ENCODE data around the gene IARS2.
"Not testable (repeated sequence)": the region's sequence is repeated elsewhere in the genome, so short reads cannot be mapped to it uniquely, and the experiment has no call there.

Gene IARS2

DNA sequence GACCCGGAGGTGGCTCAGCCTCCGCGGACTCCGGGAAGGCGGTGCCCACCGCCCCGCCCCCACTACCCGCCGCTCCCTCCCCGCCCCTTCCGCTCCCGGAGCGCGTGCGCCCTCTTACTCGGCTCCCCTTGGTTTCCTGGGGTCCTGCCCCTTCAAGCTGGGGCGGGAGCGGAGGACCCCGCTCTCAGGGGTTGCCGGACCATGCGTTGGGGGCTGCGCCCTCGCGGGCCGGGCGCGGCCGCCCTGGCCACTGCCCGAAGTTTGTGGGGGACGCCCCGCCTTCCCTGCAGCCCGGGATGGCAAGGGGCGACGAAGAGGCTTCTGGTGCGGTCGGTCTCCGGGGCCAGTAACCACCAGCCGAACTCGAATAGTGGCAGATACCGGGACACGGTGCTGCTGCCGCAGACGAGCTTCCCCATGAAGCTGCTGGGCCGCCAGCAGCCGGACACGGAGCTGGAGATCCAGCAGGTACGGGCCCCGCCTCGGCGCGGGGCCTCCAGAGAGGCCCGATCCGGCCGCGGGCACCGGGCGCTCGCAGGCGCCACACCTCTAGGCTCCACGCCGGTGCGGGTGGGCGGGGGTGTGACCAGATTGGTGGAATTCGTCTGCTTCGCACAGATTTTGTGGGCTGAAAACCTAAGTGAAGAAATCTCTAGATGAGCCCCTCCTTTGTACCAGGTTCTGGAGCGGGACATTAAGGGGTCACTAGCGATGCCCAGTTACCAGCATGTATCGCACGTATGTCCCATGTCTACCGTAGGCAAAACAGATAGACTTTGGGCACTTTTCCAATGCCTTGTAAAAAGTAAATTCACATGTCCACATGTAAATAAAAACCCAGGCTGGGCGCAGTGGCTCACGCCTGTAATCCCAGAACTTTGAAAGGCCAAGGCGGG lies at the start of gene IARS2:
IARS2 (plus strand) TSS at position 117 of the 896 bp plus-strand sequence; CDS start at position 202, 85 bp downstream.
- FAIRE-seq = no peak

DNA sequence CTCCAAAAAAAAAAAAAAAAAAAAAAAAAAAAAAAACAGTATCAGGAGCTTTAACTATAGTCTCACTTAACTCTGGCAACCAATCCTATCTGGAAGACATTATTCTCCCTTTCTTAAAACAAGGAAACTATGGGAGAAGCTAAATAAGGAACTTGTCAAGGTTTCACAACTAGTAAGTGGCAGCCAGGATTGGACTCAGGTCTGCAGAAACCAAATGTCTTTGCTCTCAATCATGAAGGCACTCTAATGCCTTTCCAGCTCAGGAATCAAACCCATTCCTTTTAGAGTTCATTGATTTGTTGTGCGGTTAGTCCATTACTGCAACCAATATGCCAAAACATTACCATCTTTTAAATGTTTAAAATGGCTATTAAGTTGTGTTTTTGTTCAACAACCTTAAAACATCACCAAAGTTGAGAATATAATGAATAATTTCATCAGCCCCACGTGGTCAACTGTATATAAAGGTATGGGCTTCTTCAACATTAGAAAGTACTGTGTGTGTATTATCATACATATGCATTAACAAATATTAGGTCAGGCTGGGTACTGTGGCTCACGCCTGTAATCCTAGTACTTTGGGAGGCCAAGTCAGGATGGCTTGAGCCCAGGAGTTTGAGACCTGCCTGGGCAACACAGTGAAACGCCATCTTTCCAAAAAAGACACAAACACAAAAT lies 49.1 kb upstream of the IARS2 start:
- FAIRE-seq = no peak

DNA sequence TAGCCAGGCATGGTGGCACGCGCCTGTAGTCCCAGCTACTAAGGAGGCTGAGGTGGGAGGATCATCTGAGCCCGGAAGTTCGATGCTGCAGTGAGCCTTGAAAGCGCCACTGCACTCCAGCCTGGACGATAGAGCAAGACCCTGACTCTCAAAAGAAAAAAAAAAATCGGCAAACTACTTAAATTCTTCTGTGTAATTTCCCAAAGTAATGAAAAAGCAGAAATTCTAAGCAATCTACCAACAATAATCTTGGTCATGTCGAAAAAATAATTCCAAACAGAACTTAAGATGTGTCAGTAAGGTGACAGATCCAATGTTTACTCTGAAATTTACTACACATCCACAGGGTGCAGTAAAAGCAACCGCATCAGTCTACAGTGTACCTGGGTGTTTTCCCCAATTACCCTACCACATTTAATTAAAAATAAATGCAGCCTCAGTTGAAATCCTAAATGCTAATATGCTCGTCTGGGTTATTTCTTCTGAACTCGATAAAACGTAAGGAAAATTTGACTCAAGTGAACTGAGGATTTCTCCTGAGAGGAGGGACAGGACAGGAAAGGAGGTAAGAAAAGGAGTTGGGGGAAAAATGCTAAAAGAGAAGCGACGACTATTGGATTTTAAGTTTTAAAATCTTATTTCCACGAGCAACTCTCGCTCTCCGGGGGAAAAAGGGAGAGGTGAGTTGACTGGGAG lies 48.4 kb upstream of the IARS2 start:
- no peak for FAIRE-seq

DNA sequence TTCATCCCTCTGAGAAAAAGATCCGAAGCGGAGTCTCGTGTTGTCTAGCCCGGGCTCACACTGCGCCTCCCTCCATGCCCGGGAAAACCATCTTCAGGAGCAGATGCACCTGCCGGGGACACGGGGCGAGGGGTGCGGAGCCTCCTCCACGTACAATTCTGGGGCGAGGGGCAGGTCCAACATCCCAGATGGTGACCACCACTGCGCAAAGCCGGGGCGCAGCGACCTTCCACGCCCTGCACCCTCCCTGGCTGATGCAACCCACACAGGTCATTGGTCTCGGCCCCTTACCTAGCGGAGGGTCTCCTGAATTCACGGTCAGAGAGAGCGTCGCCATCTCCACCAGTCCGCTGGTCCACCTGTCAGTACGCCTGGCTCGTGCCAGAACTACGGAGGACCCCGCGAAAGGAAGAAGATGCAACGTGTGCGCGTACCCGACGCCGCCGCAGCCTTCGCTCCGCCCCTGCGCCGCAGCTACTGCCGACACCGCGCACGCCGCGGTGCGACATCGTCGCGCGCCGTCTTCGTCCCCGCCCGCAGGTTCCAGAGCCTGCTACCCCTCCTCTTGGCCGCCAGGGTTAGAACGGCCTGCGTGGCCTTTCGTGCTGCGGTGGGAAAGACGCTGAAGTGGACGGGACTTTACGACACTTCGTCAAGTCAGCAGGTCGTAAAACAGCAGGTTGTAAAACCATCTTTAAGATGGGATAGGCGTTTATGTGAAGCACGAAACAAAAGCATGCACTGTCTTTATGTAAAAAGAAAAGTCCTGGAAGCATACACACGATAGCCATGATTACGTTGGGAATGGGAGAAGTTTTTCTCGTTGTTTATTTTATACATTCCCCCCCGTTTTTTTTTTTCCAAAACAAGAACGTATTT lies 47.6 kb upstream of the IARS2 start, which contains the start of gene EPRS1:
EPRS1 (minus strand) TSS at position 454 of the 879 bp plus-strand sequence; CDS start at position 337, 117 bp downstream.
- FAIRE-seq = peak; percentile 83

DNA sequence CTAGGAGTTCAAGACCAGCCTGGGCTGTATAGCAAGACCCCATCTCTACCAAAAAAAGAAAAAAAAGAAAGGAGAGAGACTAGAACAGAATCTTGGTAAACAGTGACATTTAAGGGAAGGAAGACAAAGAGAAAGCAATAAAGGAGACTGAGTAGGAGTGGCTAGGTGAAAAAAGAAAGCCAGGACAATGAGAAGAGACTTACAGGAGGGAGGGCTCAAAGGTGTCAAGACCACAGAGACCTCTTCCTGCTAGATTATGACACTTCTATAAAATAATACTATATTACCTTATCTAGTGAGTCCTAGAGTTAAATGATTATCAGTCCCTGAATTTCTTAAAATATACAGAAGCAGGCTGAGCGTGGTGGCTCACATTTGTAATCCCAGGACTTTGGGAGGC lies 37.6 kb upstream of the IARS2 start:
- no peak for FAIRE-seq

DNA sequence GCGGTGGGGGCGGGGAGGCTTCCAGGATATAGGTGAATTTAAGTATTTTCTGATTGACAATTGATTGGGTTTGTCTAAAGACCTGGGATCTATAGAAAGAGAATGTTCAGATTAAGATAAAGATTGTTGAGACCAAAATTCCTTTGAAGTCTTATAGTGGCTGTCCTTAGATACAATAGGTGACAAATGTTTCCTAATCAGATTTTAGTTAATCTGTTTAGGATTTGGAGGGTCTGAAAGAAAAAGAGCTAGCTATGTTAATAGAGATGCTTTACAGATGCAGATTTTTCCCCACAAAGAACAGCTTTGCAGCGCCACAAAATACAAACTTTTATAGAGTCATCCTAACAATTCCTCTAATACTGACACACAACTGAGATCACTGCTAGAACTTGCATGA lies 33.1 kb upstream of the IARS2 start:
- FAIRE-seq = no peak

DNA sequence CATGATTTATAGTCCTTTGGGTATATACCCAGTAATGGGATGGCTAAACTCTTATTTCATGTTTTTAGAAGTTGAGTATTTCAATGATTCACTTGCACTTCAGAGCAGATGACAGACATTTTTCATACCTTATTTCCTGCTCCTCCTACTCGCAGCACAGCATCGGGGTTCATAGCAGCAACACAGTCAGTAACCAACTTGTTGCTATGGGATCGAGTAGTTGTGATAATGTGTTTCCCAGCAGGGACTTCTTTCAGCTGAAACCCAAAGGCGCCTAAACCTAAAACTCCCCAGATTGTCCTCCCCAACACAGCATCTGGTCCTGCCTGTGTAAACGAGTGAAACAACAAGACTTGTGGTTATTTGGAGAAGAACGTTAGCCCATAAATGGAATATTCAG lies 31.3 kb upstream of the IARS2 start:
- no peak for FAIRE-seq

DNA sequence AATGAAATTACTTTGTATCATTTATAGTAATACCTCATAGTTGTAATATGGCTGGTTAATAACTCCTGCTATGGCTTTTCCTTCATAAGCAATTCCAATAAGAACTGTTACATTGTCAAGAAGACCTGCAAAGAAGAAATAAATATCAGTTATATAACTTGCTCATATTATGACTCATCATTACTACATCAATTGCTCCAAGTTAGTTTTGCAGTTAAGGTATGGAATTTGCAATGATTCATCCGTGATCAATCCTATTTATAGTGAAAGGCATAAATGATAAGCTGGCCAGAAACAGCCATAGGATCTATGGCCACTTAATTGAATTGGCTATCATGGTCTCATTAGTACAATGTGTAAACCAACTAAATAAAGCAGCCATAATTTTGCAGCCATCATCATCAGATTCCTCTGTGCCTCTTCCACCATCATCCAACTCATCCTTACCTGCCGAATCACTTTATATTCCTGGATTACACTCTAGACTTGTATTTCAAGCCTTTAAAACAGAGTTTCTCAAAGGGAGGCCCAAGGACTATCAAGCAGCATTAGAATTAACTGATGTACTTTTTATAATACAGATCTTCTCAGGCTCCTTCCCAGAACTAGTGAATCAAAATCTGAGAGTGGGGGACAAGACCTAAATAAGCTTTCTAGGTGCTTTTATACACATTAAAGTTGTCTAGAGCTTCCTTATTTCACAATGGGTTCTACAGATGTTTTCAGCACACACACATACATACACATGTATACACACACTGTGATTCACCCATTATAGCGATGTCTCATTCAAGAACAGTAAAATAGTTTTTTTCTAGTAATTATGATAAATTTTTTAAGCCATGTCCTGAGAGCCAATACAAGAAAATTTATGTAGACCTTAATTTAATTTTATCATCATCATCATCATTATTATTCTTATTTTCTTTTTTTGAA lies 26.4 kb upstream of the IARS2 start:
- no peak for FAIRE-seq

DNA sequence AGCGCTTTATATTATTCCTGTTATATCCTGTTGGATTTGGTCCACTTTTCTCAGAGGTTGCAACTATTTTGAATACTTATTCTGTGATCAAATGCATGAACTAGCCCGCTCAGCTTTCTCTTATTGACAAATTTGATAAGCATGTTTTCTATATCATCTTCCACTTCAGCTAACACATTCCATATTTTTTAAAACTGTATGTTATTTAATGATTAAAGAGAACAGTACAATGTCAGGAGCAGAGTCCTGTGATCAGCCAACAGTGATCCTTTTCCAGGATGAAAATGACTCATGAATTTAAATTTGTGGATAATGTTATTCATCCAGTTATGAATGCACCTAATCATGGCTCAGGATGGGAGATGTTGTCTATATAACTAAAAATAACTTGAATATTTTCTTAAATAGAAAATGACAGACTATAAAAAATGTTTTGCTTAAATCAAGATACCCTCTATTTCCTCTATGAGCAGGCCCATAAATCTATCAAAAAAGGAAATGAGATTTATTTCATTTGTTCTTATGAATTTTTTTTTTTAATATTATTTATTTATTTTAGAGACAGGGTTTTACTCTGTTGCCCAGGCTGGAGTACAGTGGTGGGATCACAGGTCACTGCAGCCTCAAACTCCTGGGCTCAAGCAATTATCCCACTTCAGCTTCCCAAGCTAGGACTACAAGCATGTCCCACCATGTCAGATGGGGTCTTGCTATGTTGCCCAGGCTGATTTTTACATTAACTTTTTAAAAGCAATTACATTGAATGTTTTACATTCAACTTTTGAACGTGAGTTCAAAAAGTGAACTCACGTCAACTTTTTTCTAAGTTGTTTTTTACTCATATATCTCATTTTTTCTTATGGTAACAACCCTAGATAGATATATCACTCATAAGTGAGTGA lies 16.8 kb upstream of the IARS2 start:
- no peak for FAIRE-seq

DNA sequence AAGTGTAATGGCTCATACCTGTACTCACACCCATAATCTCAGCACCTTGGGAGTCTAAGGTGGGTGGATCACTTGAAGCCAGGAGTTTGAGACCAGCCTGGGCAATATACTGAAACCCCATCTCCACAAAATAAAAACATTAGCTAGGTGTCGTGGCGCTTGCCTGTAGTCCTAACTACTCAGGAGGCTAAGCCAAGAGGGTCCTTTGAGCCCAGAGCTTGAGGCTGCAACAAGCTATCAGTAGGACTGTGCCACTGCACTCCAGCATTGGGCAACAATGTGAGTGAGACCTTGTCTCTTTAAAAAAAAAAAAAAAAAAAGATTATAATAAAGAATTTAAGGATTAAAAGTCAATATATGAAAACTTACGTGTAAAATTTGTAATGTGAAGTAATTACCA lies 16.0 kb upstream of the IARS2 start:
- FAIRE-seq = no peak

DNA sequence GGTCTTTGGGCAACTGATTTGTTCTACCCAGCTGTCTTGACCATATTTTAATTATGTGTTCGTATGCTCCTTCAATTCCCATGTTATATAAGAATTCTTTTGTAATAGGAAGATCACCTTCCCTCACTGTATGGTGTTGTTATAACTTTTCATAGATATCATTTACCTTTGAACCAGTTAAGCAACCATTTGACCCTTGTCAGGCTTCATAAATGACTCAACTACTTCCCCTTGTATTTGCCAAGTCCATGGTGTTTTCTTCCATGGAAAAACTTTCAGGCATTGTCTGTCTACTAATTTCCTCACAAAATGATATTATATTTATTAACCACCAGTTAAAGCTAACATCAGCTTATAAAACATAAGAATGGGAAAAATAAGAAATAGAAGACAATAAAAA lies 9.5 kb upstream of the IARS2 start:
- no peak for FAIRE-seq

DNA sequence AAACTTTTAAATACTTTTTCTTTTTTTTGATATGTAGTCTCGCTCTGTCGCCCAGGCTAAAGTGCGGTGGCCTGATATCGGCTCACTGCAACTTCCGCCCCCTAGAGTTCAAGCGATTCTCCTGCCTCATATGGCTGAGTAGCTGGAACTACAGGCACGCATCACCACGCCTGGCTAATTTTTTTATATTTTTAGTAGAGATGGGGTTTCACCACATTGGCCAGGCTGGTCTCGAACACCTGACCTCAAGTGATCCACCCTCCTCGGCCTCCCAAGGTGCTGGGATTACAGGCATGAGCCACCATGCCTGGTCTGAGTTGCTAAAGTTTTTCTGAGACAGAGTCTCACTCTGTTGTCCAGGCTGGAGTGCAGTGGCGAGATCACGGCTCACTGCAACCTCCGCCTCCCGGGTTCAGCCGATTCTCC lies 7.7 kb upstream of the IARS2 start:
- not testable (repeated sequence) for FAIRE-seq

DNA sequence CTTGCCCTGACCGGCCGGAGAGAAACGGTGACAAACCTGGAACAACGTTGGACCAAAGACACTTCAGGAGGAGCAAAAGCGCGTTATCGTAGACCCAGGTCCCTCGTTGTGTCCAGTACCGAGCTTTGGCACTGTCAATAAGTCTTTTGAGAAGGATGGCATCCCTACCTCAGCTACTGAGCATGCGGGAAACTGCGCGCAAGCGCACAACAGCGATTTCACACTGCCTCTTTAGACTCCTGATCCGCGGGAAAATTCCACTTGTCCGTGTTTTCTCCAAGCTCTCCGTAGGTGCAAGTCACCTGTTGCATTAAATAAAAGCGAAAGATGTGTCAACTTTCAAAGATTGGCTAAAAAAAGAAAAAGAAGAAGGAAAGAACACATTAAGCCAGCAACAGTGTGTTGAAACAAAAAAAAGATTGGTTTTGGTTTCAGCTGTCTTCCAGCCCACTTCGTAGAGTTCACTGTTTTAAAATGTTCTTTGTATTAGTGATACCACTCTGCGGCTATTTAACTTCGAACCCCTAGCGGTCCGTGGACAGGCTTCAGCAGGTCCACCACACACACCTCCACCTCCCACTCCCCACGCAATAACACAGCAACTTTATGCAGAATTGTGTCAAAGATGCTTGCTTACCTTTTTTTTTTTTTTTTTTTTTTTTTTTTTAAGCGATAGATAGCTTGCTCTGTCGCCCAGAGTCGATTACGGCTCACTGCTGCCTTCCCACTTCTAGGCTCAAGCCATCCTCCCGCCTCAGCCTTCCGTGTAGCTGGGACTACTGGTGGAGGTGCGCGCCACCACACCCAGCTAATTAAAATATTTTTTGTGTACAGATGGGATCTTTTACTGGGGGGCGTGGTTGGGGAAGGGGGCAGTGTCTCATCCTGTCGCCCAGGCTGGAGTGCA lies 4.0 kb upstream of the IARS2 start, which contains the start of gene BPNT1:
BPNT1 (minus strand) TSS at position 139 of the 907 bp plus-strand sequence. CDS start 9,942 bp downstream, outside the sequence.
- peak; percentile 51 for FAIRE-seq

DNA sequence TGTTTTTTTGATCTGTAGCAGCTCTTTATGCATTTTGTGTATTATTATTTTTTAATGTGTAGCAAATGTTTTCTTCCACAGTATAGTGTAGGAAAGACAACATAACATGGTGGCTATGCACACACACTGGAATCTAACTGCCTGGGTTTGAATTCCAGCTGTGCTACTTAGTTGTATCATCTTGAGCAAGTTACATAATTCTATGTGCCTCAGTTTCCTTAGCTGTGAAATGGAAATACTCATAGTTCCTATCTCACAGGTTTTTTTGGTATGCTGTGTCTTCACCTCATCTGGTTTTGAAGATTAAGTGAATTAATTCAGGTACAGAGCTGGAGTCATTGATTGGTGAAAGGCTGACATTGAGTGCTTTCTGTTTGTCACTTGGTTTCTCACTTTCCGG lies 1.2 kb upstream of the IARS2 start:
- FAIRE-seq = no peak

DNA sequence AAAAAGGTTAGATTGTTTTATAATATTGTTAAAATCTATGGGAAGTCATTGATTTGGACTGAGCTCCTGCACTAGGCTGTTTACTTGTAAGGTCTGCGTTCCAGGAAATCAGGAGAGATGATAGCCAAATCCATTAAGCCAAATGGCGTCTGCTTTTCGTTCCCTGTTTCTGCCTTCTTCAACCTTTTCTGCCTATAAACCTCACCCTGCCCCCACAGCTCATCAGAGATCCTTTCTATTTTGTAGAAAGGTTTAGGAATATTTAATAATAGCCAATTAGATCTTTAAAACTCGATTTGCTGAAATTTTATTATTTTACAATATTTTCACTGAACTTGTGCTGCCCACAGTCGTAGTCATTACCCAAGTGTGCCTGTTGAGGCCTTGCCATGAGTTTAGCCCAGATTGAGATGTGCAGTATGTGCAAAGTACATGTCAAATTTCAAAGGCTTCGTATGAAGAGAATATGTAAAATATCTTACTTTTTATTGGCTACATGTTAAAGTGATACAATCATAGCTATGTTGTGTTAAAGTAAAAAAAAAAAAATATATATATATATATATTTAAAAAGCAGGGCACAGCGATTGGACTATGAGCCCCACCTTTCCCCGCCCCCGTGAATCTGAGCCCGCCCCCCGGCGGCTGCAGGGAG lies 444 bp upstream of the IARS2 start:
- no peak for FAIRE-seq

DNA sequence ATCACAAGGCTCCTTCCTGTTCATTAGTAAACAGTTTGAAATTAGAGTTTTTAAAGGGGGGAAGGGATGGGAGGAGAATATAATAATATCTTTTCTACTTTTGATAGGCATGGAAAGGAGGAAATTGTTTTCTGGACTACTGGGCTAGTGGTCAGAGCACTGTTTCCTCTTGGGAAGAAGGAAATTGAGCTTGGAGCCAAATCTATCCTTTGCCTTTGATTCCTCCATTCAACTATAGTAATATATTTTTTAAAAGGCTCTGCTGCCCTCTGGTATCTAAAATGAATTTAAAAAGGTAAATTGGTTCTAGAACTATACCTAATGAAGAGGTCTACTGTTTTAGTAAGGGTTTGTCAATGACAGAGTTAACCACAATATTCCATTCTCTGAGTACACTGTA lies 5.9 kb downstream of the IARS2 start:
- no peak for FAIRE-seq

DNA sequence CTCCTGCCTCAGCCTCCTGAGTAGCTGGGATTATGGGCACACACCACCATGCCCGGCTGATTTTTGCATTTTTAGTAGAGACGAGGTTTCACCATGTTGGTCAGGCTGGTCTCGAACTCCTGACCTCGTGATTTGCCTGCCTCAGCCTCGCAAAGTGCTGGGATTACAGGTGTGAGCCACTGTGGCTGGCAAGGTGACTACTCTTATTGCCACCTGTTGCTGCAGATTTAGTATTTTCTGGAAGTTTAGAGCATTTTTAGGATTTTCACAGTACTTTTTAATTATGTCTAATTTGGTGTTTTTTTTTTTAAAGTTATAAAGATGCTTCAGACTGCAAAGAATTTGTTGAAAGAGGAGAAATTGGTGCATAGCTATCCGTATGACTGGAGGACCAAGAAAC lies 16.5 kb downstream of the IARS2 start:
- not testable (repeated sequence) for FAIRE-seq

DNA sequence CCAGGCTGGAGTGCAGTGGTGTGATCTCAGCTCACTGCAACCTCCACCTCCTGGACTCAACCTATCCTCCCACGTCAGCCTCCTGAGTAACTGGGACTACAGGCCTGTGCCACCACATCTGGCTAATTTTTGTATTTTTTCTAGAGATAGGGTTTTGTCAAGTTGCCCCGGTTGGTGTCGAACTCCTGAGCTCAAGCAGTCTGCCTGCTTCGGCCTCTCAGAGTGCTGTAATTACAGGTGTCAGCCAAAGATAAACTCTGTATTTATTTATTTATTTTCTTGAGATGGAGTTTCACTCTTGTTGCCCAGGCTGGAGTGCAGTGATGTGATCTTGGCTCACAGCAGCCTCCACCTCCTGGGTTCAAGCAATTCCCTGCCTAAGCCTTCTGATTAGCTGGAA lies 18.7 kb downstream of the IARS2 start:
- not testable (repeated sequence) for FAIRE-seq
